Activated naive CD8-positive, alpha-beta T cell treated with anti-CD3 and anti-CD28 coated beads, Interleukin-2, amount 50 U/mL, for 24 hours (primary cell): Measurements from ENCODE around the gene IL2RA.
A peak's percentile ranks its signal among the peaks of the same experiment; 100 is the strongest.

Source experiments
- ATAC-seq: fragments of 150-1000 bp; cut with Tn5 transposase; one replicate; pipeline ENCODE4 v1.10.0; 2021
- DNase-seq: peaks from one replicate; pipeline ENCODE4 v3.0.0; 2021
- H3K27ac Mint-ChIP-seq: one replicate; pipeline ENCODE4 v1.8.0; 2021; ENCODE audit warnings: mild to moderate bottlenecking, mixed read lengths
- H3K27me3 Mint-ChIP-seq: one replicate; pipeline ENCODE4 v1.8.0; 2021; ENCODE audit warnings: mixed read lengths
- H3K36me3 Mint-ChIP-seq: one replicate; pipeline ENCODE4 v1.8.0; 2021; ENCODE audit warnings: low read depth, mixed read lengths
- H3K4me1 Mint-ChIP-seq: one replicate; pipeline ENCODE4 v1.8.0; 2021; ENCODE audit warnings: mixed read lengths
- H3K4me3 Mint-ChIP-seq: one replicate; pipeline ENCODE4 v1.8.0; 2021; ENCODE audit warnings: mild to moderate bottlenecking, moderate library complexity, mixed read lengths
- H3K9me3 Mint-ChIP-seq: one replicate; pipeline ENCODE4 v1.8.0; 2021; ENCODE audit warnings: mixed read lengths

The IL2RA gene

GRCh38 chr10:6089334-6090219 lies 27.4 kb upstream of the IL2RA start:
- ATAC-seq (peak; percentile 1), DNase-seq (no peak)
- H3K27ac Mint-ChIP-seq, result peak overlapping the region; percentile 81
- H3K4me3 Mint-ChIP-seq, result peak overlapping the region; percentile 93
- no peaks in the 10 kb centered on the region for H3K27me3 Mint-ChIP-seq
- peaks cover 77% of the 10 kb centered on the region for H3K4me1 Mint-ChIP-seq
- H3K9me3 Mint-ChIP-seq, result no peaks in the 10 kb centered on the region
- peaks cover 34% of the 10 kb centered on the region for H3K36me3 Mint-ChIP-seq

GRCh38 chr10:6088721-6089333 lies 26.7 kb upstream of the IL2RA start, which contains the start of gene RBM17:
Gene RBM17 (plus strand): TSS chr10:6089034. CDS start chr10:6097066, 8,032 bp downstream.
- no peaks in the 10 kb centered on the region for H3K27me3 Mint-ChIP-seq
- DNase-seq (peak; percentile 99), ATAC-seq (peak; percentile 71)
- H3K4me3 Mint-ChIP-seq, result peak within 1 kb of the TSS; percentile 93
- H3K36me3 Mint-ChIP-seq, result peaks cover 27% of the 10 kb centered on the region
- H3K4me1 Mint-ChIP-seq, result peaks cover 77% of the 10 kb centered on the region
- no peaks in the 10 kb centered on the region for H3K9me3 Mint-ChIP-seq
- peak within 1 kb of the TSS; percentile 81 for H3K27ac Mint-ChIP-seq

- H3K36me3 Mint-ChIP-seq, result peaks cover 18% of the 10 kb centered on the region
- H3K27ac Mint-ChIP-seq, result peak overlapping the region; percentile 79
- peak overlapping the region; percentile 62 for H3K4me3 Mint-ChIP-seq
- ATAC-seq (peak; percentile 33), DNase-seq (peak; percentile 90)
- peaks cover 4% of the 10 kb centered on the region for H3K9me3 Mint-ChIP-seq
- H3K4me1 Mint-ChIP-seq, result peaks cover 82% of the 10 kb centered on the region
- H3K27me3 Mint-ChIP-seq, result no peaks in the 10 kb centered on the region
Observed at GRCh38 chr10:6086375-6087233, 24.4 kb upstream of the IL2RA start.

GRCh38 chr10:6083523-6084475 lies 21.6 kb upstream of the IL2RA start:
- Mint-ChIP-seq H3K36me3 (peaks cover 2% of the 10 kb centered on the region), H3K9me3 (peaks cover 6% of the 10 kb centered on the region), H3K27me3 (no peaks in the 10 kb centered on the region), H3K27ac (peak overlapping the region; percentile 99), H3K4me1 (peaks cover 76% of the 10 kb centered on the region), H3K4me3 (peak overlapping the region; percentile 83)
- ATAC-seq, result peak; percentile 91
- peak; percentile 68 for DNase-seq

GRCh38 chr10:6082496-6083395 lies 20.6 kb upstream of the IL2RA start:
- ATAC-seq (peak; percentile 6), DNase-seq (no peak)
- H3K27ac Mint-ChIP-seq, result peak overlapping the region; percentile 99
- peaks cover 6% of the 10 kb centered on the region for H3K9me3 Mint-ChIP-seq
- peaks cover 2% of the 10 kb centered on the region for H3K36me3 Mint-ChIP-seq
- H3K27me3 Mint-ChIP-seq, result no peaks in the 10 kb centered on the region
- H3K4me1 Mint-ChIP-seq, result peaks cover 67% of the 10 kb centered on the region
- peak overlapping the region; percentile 83 for H3K4me3 Mint-ChIP-seq

GRCh38 chr10:6080417-6080973 lies 18.3 kb upstream of the IL2RA start:
- H3K27ac Mint-ChIP-seq, result no peak overlapping the region
- peaks cover 51% of the 10 kb centered on the region for H3K4me1 Mint-ChIP-seq
- ATAC-seq (no peak), DNase-seq (no peak)
- peaks cover 2% of the 10 kb centered on the region for H3K36me3 Mint-ChIP-seq
- H3K27me3 Mint-ChIP-seq, result peaks cover 5% of the 10 kb centered on the region
- H3K9me3 Mint-ChIP-seq, result peaks cover 6% of the 10 kb centered on the region
- H3K4me3 Mint-ChIP-seq, result no peak overlapping the region

- H3K27ac Mint-ChIP-seq, result no peak overlapping the region
- peaks cover 52% of the 10 kb centered on the region for H3K4me1 Mint-ChIP-seq
- ATAC-seq, result no peak
Observed at GRCh38 chr10:6079044-6079443, 16.9 kb upstream of the IL2RA start.

GRCh38 chr10:6077071-6077675 lies 15.0 kb upstream of the IL2RA start:
- peaks cover 6% of the 10 kb centered on the region for H3K9me3 Mint-ChIP-seq

More at GRCh38 chr10:6079044-6079443, 16.9 kb upstream of the IL2RA start:
- Mint-ChIP-seq H3K27me3 (peaks cover 8% of the 10 kb centered on the region), H3K9me3 (peaks cover 6% of the 10 kb centered on the region), H3K4me3 (no peak overlapping the region), H3K36me3 (peaks cover 2% of the 10 kb centered on the region)
- DNase-seq, result no peak

GRCh38 chr10:6074489-6075301 lies 12.5 kb upstream of the IL2RA start:
- Mint-ChIP-seq H3K4me1 (peaks cover 62% of the 10 kb centered on the region), H3K27me3 (peaks cover 8% of the 10 kb centered on the region), H3K27ac (peak overlapping the region; percentile 99), H3K9me3 (no peaks in the 10 kb centered on the region), H3K36me3 (peaks cover 5% of the 10 kb centered on the region), H3K4me3 (peak overlapping the region; percentile 67)
- ATAC-seq, result peak; percentile 22
- DNase-seq, result no peak

More at GRCh38 chr10:6077071-6077675, 15.0 kb upstream of the IL2RA start:
- Mint-ChIP-seq H3K4me3 (no peak overlapping the region), H3K4me1 (peaks cover 51% of the 10 kb centered on the region), H3K27ac (no peak overlapping the region), H3K27me3 (peaks cover 8% of the 10 kb centered on the region), H3K36me3 (no peaks in the 10 kb centered on the region)
- no peak for DNase-seq
- no peak for ATAC-seq

GRCh38 chr10:6072215-6072934 lies 10.2 kb upstream of the IL2RA start:
- H3K4me3 Mint-ChIP-seq, result peak overlapping the region; percentile 29
- H3K27me3 Mint-ChIP-seq, result peaks cover 11% of the 10 kb centered on the region
- H3K36me3 Mint-ChIP-seq, result peaks cover 5% of the 10 kb centered on the region
- H3K4me1 Mint-ChIP-seq, result peaks cover 81% of the 10 kb centered on the region
- H3K9me3 Mint-ChIP-seq, result no peaks in the 10 kb centered on the region
- H3K27ac Mint-ChIP-seq, result peak overlapping the region; percentile 99
- peak; percentile 37 for ATAC-seq
- DNase-seq, result no peak
